K562 (cell line): Measurements from ENCODE around the gene FAAP100. TPM values are rescaled to one million over a fixed set of nuclear protein-coding genes. Genes with fewer than 3 reads are reported as not detected.

Experiments
- ATAC-seq: fragments of 200-7000 bp; cut with Tn5 transposase; 3 replicates; pipeline ENCODE4 v1.9.1; 2020; ENCODE audit warnings: moderate library complexity
- BruUV-seq: library from RNA; stranded (reverse); fragments of 400-500 nt; replicated peaks from 2 replicates; lab custom pipeline; 2021; lab: Mats Ljungman, UMichigan
- CTCF ChIA-PET: fragments of 300-600 bp; formaldehyde crosslinking; extraction: SDS; loops from one replicate; lab custom pipeline; 2021; ENCODE audit warnings: low intra/inter-chr PET ratio; lab: Yijun Ruan, JAX
- POLR2A ChIA-PET: fragments of 300-600, 350-650 bp; sonication (Branson Sonifier 250); formaldehyde crosslinking; extraction: SDS; loops from one replicate; lab custom pipeline; 2021; ENCODE audit warnings: antibody characterized with exemption, inconsistent platforms; lab: Yijun Ruan, JAX
- DNase-seq, 4 experiments: peaks; one replicate each; pipeline versions ENCODE4 v3.0.0 to v3.0.0-alpha.2; 2011 to 2018; ENCODE audit warnings: low spot score in 3 of 4, mixed read lengths in 3 of 4; ENCODE audit errors: extremely low read depth in 1 of 4
- FAIRE-seq: peaks from 2 replicates; lab custom pipeline; 2011; peaks lifted over from hg19 to GRCh38; lab: Jason Lieb, UNC
- H2AFZ ChIP-seq: 2 replicates; pipeline ENCODE4 v1.6.0; 2011; ENCODE audit warnings: low read depth, low read length, control low read depth, inconsistent platforms
- H3K27ac ChIP-seq: fragments of 200-600 bp; 3 replicates; pipeline ENCODE4 v1.8.0; 2011; ENCODE audit warnings: low read depth, mild to moderate bottlenecking, control low read depth, inconsistent platforms, low read length, moderate library complexity, mixed read lengths; ENCODE audit errors: extremely low read depth
- H3K27me3 ChIP-seq, 2 experiments: fragments of 300-600 bp in 1 of 2; 2 replicates in 1 of 2; 3 replicates in 1 of 2; pipeline versions ENCODE4 v1.6.0 to v1.8.0; 2011; ENCODE audit warnings: inconsistent platforms in 2 of 2, low read length in 2 of 2, mild to moderate bottlenecking in 1 of 2, mixed read lengths in 1 of 2, moderate library complexity in 1 of 2; ENCODE audit not compliant: control insufficient read depth in 2 of 2, insufficient read depth in 2 of 2
- H3K36me3 ChIP-seq: fragments of 300-600 bp; 3 replicates; pipeline ENCODE4 v1.8.0; 2011; ENCODE audit warnings: mild to moderate bottlenecking, low read length, inconsistent platforms; ENCODE audit not compliant: control insufficient read depth, insufficient read depth
- H3K4me1 ChIP-seq, 2 experiments: fragments of 200-600 bp in 1 of 2; replicated peaks in 1 of 2; 2 replicates in 1 of 2; 3 replicates in 1 of 2; pipeline versions ENCODE4 v1.5.1 to v1.8.0; 2011; ENCODE audit warnings: inconsistent platforms in 2 of 2, low read length in 2 of 2, mild to moderate bottlenecking in 1 of 2, mixed read lengths in 1 of 2, moderate library complexity in 1 of 2; ENCODE audit not compliant: control insufficient read depth in 2 of 2, insufficient read depth in 2 of 2
- H3K4me2 ChIP-seq: 2 replicates; pipeline ENCODE4 v1.6.1; 2011; ENCODE audit warnings: low read length, control low read depth, inconsistent platforms, mixed read lengths; ENCODE audit not compliant: insufficient read depth
- H3K4me3 ChIP-seq: fragments of 200-600 bp; sonication (generic), shearing (Covaris generic); 2 replicates; pipeline ENCODE4 v1.5.1; 2016; ENCODE audit warnings: control low read depth, inconsistent platforms
- H3K79me2 ChIP-seq: fragments of 200-600 bp; 3 replicates; pipeline ENCODE4 v1.8.0; 2011; ENCODE audit warnings: low read length, inconsistent platforms; ENCODE audit not compliant: control insufficient read depth, insufficient read depth
- H3K9ac ChIP-seq, 2 experiments: 2 replicates each; pipeline versions ENCODE4 v1.6.0 to v1.6.1; 2011; ENCODE audit warnings: low read depth in 2 of 2, low read length in 2 of 2, control low read depth in 1 of 2, inconsistent platforms in 1 of 2, mild to moderate bottlenecking in 1 of 2, mixed read lengths in 1 of 2; ENCODE audit not compliant: insufficient read depth in 1 of 2
- H3K9me1 ChIP-seq: one replicate; pipeline ENCODE4 v1.6.0; 2011; ENCODE audit warnings: inconsistent platforms, mild to moderate bottlenecking, low read length, moderate library complexity; ENCODE audit not compliant: control insufficient read depth, insufficient read depth
- H3K9me3 ChIP-seq: replicated peaks from 2 replicates; pipeline ENCODE4 v1.5.1; 2011; ENCODE audit warnings: low read depth, low read length, inconsistent platforms; ENCODE audit not compliant: control insufficient read depth, insufficient read depth
- H4K20me1 ChIP-seq: replicated peaks from 2 replicates; pipeline ENCODE4 v1.6.1; 2011; ENCODE audit warnings: low read length, inconsistent platforms, mixed read lengths; ENCODE audit not compliant: control insufficient read depth, insufficient read depth
- ARNT ChIP-seq, 2 experiments: fragments of 450-650 bp; IDR thresholded peaks; 2 replicates each; pipeline ENCODE4 v1.6.1; 2016; ENCODE audit warnings: mild to moderate bottlenecking in 1 of 2
- CEBPB ChIP-seq: fragments of 450-650 bp; IDR thresholded peaks from 2 replicates; pipeline ENCODE4 v1.6.1; 2016; ENCODE audit warnings: missing genetic modification characterization, missing compliant biosample characterization
- FIP1L1 ChIP-seq: fragments of 200-400 bp; formaldehyde crosslinking; IDR thresholded peaks from 2 replicates; pipeline ENCODE4 v1.6.1; 2018; ENCODE audit warnings: mild to moderate bottlenecking, low read depth, low read length; ENCODE audit not compliant: poor library complexity, severe bottlenecking
- POLR2G ChIP-seq: fragments of 200-400 bp; formaldehyde crosslinking; IDR thresholded peaks from 2 replicates; pipeline ENCODE4 v1.6.1; 2017; ENCODE audit warnings: low read depth, mild to moderate bottlenecking, antibody characterized with exemption, low read length, moderate library complexity
- PTTG1 ChIP-seq: fragments of 450-650 bp; IDR thresholded peaks from 2 replicates; pipeline ENCODE4 v1.6.1; 2016; ENCODE audit warnings: low read depth, mild to moderate bottlenecking, missing genetic modification characterization, missing compliant biosample characterization
- ZNF121 ChIP-seq: sonication (generic); formaldehyde crosslinking; conservative IDR thresholded peaks from 2 replicates; pipeline ENCODE4 v1.8.0; 2022; ENCODE audit warnings: missing genetic modification reagents
- ZNF146 ChIP-seq: IDR thresholded peaks from one replicate; pipeline ENCODE4 v1.6.1; 2018; ENCODE audit warnings: missing compliant biosample characterization; ENCODE audit not compliant: unreplicated experiment
- WGBS: fragments of 100-300 bp; shearing (Covaris generic); methylation state at CpG from one replicate; pipeline ENCODE4 v1.1.6; 2016; ENCODE audit warnings: low coverage, mixed read lengths; ENCODE audit not compliant: insufficient coverage; ENCODE audit errors: missing lambda C conversion rate; 5-methylcytosine and 5-hydroxymethylcytosine counted together
- in situ Hi-C: fragments of 300-500 bp; cut with MboI; formaldehyde crosslinking; loops from 4 replicates; pipeline ENCODE4 v1.15.0; 2018; ENCODE audit warnings: inconsistent platforms, mixed read lengths
- intact Hi-C: fragments of 100-400 bp; cut with micrococcal nuclease; formaldehyde crosslinking; loops from 2 replicates; pipeline ENCODE4 v1.14.2; 2022
- polyA plus RNA-seq, 8 experiments: library from polyadenylated mRNA; depleted of rRNA in 4 of 8; stranded (reverse) in 5 of 8; unstranded in 3 of 8; fragments of >200 nt; fragmentation: Nextera tagmentation in 2 of 8; fragmentation: Illumina TruSeq in 1 of 8; extraction: Ambion mirVana in 2 of 8; extraction: Trizol in 1 of 8; gene quantifications; 2 replicates each; pipeline versions ENCODE4 v1.2.1 to v1.2.3, GENCODE V29; 2011 to 2014; ENCODE audit warnings: inconsistent platforms in 1 of 8, missing spikeins in 1 of 8
- total RNA-seq, 7 experiments: library from RNA; depleted of rRNA in 6 of 7; stranded (reverse); fragments of >200 nt in 6 of 7; fragmentation: Illumina TruSeq in 2 of 7; extraction: Trizol in 2 of 7; gene quantifications; 2 replicates each; pipeline versions ENCODE4 v1.2.1 to v1.2.3, GENCODE V29; 2011 to 2021; ENCODE audit warnings: low replicate concordance in 1 of 7
- TF ChIP-seq, protein P1 (sequence below): fragments of 250-450 bp; sonication (Bioruptor Pico); IDR thresholded peaks from 2 replicates; pipeline ENCODE4 v1.5.0; 2020; ENCODE audit warnings: mild to moderate bottlenecking

FAAP100 gene
- total and polyA plus RNA-seq, 9 of the 15 experiments (the other 6 are each of a cell fraction or from before 2014, with no cell fraction given), result 0.31 to 51.2 (median 12.6) TPM

DNA sequence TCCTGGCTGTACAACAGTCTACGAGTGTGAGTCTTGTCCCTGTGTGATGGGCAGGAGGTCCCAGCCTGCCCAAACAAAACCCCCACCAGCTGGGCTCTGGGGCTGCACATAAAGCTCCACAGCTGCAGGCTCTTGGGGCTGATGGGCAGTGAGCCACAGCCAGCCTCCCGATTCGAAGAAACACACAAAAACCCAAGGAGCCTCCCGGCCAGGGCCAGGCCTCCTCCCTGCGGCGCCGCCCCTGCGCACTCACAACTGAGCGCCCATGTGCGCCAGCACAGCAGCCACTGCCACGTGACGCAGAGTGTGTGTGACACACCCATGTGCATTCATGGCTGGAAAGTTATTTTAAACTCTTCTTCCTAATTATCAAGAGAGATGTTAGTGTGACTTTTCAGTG, 30.6 kb upstream of the FAAP100 start:
- Histone ChIP-seq H3K9me1 (no peaks in the 10 kb centered on the region), H3K36me3 (peaks cover 94% of the 10 kb centered on the region), H4K20me1 (peaks cover 7% of the 10 kb centered on the region), H3K27me3 (no peaks in the 10 kb centered on the region), H3K4me3 (no peak overlapping the region), H3K9me3 (no peaks in the 10 kb centered on the region), H3K79me2 (peaks cover 9% of the 10 kb centered on the region; the same call in 2 of the 3 replicates), H3K4me1 (peaks cover 10 to 21% of the 10 kb centered on the region in 2 experiments; a peak in 4 of 5 replicates), H3K9ac (0 out of 4 replicates have a peak overlapping the region, but pooled peaks of 1 of the 2 experiments have one; percentile 37), H2AFZ (no peak overlapping the region), H3K4me2 (no peak overlapping the region), H3K27ac (no peak overlapping the region)
- intact Hi-C loops (no loop called here), in situ Hi-C loops (no loop called here)
- ATAC-seq (no peak), FAIRE-seq (no peak), DNase-seq (no peak)
- BruUV-seq, result no TSS peak
- ChIA-PET CTCF (no interaction called here), POLR2A (interaction anchor here (0.8 to 1.9 kb wide), 5 partner anchors 8 to 53 kb away, joined by 3 to 7 read pairs (median 3); no protein-coding TSS in a partner anchor)
- 88% methylated on average over 10 of the region's 12 CpGs for WGBS
- TF ChIP-seq ARNT (IDR thresholded peaks at IDR 0.05) (no peak), ZNF121 (CRISPR knock-in tag) (0 out of 2 replicates have a peak, but pooled peaks have one; percentile 4), POLR2G (peak; percentile 63; the same call in 1 of the 2 replicates), ZNF146 (CRISPR knock-in tag) (no peak), PTTG1 (tag) (no peak), CEBPB (no peak), FIP1L1 (no peak)
- TF ChIP-seq, protein P1, sequence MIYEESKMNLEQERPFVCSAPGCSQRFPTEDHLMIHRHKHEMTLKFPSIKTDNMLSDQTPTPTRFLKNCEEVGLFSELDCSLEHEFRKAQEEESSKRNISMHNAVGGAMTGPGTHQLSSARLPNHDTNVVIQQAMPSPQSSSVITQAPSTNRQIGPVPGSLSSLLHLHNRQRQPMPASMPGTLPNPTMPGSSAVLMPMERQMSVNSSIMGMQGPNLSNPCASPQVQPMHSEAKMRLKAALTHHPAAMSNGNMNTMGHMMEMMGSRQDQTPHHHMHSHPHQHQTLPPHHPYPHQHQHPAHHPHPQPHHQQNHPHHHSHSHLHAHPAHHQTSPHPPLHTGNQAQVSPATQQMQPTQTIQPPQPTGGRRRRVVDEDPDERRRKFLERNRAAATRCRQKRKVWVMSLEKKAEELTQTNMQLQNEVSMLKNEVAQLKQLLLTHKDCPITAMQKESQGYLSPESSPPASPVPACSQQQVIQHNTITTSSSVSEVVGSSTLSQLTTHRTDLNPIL, result no peak
